ENCODE measurements around the gene CHSY3. TPM values are rescaled to one million over a fixed set of nuclear protein-coding genes. Genes with fewer than 3 reads are reported as not detected.

CHSY3 gene
- total RNA-seq, 4 donors from 2014 or later, result 0.51 to 7.8 (median 2.2) TPM

DNA sequence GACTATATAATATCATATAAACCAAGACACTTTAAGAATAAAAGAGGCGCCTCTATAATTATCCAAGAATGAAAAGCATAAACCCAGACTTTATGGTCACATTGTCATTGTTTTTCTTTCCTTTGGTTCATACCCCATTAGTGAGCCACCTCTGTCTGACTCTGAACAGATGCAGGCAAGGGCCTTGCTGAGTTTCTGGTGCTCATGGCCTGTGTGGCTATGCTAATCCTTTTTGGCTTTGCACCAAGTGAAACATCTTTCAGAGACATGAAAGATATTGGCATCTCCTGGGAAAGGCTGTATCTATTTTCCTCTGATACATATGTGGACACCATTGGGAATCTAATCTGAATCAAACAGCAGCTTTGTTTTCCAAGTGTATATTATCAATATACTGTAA is 222.5 kb downstream of the CHSY3 start:
- intact Hi-C loops (cut with DNase I; ENCODE audit: low total_unique reads) (no loop called here), in situ Hi-C loops (cut with MboI; ENCODE audit: low sequenced_read_pairs in 4 of 4) (no loop called here)
- no peak for ATAC-seq
- Histone ChIP-seq H3K27ac (no peak overlapping the region), H3K4me1 (no peaks in the 10 kb centered on the region), H3K4me3 (no peak overlapping the region), H3K27me3 (no peaks in the 10 kb centered on the region), H3K36me3 (no peaks in the 10 kb centered on the region), H3K9me3 (no peaks in the 10 kb centered on the region)
- no peak for DNase-seq
- TF ChIP-seq POLR2A (IDR thresholded peaks at IDR 0.05) (no peak), CTCF (IDR thresholded peaks at IDR 0.05 in 4 of 5, conservative IDR thresholded peaks at IDR 0.05 in 1 of 5) (no peak)

- no peak overlapping the region for H3K4me3 ChIP-seq
- H3K9me3 ChIP-seq, result no peaks in the 10 kb centered on the region
- peak in 1 of 2 donors; percentile 68 for ATAC-seq
- in situ Hi-C loops (cut with MboI; ENCODE audit: low sequenced_read_pairs in 4 of 4) (no loop called here), intact Hi-C loops (cut with DNase I; ENCODE audit: low total_unique reads) (no loop called here)
- no peaks in the 10 kb centered on the region for H3K27me3 ChIP-seq
- no peaks in the 10 kb centered on the region for H3K4me1 ChIP-seq
- TF ChIP-seq CTCF (IDR thresholded peaks at IDR 0.05 in 4 of 5, conservative IDR thresholded peaks at IDR 0.05 in 1 of 5), result no peak
- no peak for TF ChIP-seq POLR2A (IDR thresholded peaks at IDR 0.05)
- no peak for DNase-seq
- H3K27ac ChIP-seq, result no peak overlapping the region
- H3K36me3 ChIP-seq, result no peaks in the 10 kb centered on the region
Measured at GRCh38 chr5:130135506-130135905, 231.2 kb downstream of the CHSY3 start.

DNA sequence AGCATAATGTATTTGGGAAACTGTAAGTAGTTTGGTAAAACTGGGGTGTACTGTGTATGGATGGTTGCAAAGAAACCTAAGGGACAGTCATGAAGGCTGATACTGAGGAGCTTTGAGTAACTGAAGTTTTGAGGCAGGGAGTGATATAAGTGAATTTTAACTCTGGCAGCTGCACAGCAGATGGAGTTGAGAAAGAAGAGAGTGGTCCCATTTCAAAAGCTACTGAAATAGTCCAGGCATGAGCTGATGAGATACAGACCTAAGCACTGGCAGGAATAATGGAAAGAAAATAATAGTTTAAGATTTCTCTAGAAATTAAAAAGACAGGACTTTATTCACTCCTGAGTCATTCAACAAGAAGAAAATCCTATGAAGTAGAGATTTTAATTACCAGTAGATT is 232.0 kb downstream of the CHSY3 start:
- Histone ChIP-seq H3K9me3 (no peaks in the 10 kb centered on the region), H3K4me1 (no peaks in the 10 kb centered on the region), H3K4me3 (no peak overlapping the region), H3K36me3 (no peaks in the 10 kb centered on the region), H3K27ac (no peak overlapping the region), H3K27me3 (no peaks in the 10 kb centered on the region)
- no peak for TF ChIP-seq CTCF (IDR thresholded peaks at IDR 0.05 in 4 of 5, conservative IDR thresholded peaks at IDR 0.05 in 1 of 5)
- TF ChIP-seq POLR2A (IDR thresholded peaks at IDR 0.05), result no peak
- no peak for DNase-seq
- no peak for ATAC-seq
- intact Hi-C loops (cut with DNase I; ENCODE audit: low total_unique reads) (no loop called here), in situ Hi-C loops (cut with MboI; ENCODE audit: low sequenced_read_pairs in 4 of 4) (no loop called here)

- TF ChIP-seq POLR2A (IDR thresholded peaks at IDR 0.05) (no peak), CTCF (IDR thresholded peaks at IDR 0.05 in 4 of 5, conservative IDR thresholded peaks at IDR 0.05 in 1 of 5) (no peak)
- Histone ChIP-seq H3K4me3 (no peak overlapping the region), H3K27ac (no peak overlapping the region), H3K27me3 (no peaks in the 10 kb centered on the region), H3K36me3 (no peaks in the 10 kb centered on the region), H3K9me3 (no peaks in the 10 kb centered on the region), H3K4me1 (no peaks in the 10 kb centered on the region)
- ATAC-seq (no peak), DNase-seq (no peak)
- in situ Hi-C loops (cut with MboI; ENCODE audit: low sequenced_read_pairs in 4 of 4) (no loop called here), intact Hi-C loops (cut with DNase I; ENCODE audit: low total_unique reads) (no loop called here)
Measured at GRCh38 chr5:130137681-130138080, 233.4 kb downstream of the CHSY3 start.

DNA sequence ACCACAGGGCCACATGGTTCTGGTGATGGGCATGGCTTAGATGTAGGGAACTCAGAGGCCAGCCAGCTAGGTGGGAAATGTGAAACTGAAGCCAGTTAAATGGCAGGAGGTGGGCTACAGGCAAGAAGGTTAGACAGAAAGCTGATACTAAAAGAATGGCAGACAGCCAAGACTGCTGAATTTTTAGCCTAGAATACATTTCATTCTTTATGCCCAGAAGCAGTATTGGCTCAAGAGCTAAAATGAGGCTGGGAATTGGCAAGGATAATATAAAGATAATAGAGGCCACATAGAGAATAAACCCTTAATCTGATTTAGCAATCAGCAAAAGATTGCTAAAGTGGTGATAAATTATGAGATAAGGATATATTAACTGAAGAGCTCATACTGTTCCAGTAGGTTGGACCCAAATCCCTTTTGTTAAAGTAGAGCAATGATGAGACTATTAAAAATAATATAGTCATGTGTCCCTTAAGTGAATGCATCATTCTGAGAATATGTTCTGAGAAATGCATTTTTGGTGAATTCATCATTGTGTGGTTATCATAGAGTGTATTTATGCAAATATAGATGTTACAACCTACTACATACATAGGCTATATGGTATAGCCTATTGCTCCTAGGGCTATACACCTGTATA is 234.3 kb downstream of the CHSY3 start:
- intact Hi-C loops (cut with DNase I; ENCODE audit: low total_unique reads) (no loop called here), in situ Hi-C loops (cut with MboI; ENCODE audit: low sequenced_read_pairs in 4 of 4) (no loop called here)
- Histone ChIP-seq H3K9me3 (no peaks in the 10 kb centered on the region), H3K27ac (no peak overlapping the region), H3K4me3 (no peak overlapping the region), H3K4me1 (no peaks in the 10 kb centered on the region), H3K27me3 (no peaks in the 10 kb centered on the region), H3K36me3 (no peaks in the 10 kb centered on the region)
- DNase-seq (no peak), ATAC-seq (no peak)
- TF ChIP-seq CTCF (IDR thresholded peaks at IDR 0.05 in 4 of 5, conservative IDR thresholded peaks at IDR 0.05 in 1 of 5), result no peak
- no peak for TF ChIP-seq POLR2A (IDR thresholded peaks at IDR 0.05)

Data from gastrocnemius medialis (tissue), 4 donors.